Activated CD4-positive, alpha-beta memory T cell treated with anti-CD3 and anti-CD28 coated beads for 36 hours (primary cell): ENCODE data around the gene NUDT1. TPM values are rescaled to one million over a fixed set of nuclear protein-coding genes. Genes with fewer than 3 reads are reported as not detected.

ENCODE experiments used
- CTCF ChIA-PET: fragments of 350-600 bp; sonication (Branson Sonifier 250); formaldehyde crosslinking; loops from one replicate; lab custom pipeline; 2021; ENCODE audit warnings: antibody characterized with exemption, inconsistent platforms; lab: Charles Lee
- POLR2A ChIA-PET: fragments of 350-600 bp; sonication (Branson Sonifier 250); formaldehyde crosslinking; loops from one replicate; lab custom pipeline; 2021; ENCODE audit warnings: antibody characterized with exemption; lab: Charles Lee
- DNase-seq: peaks from one replicate; pipeline ENCODE4 v3.0.0-alpha.2; 2020
- H3K27ac Mint-ChIP-seq: one replicate; pipeline ENCODE4 v1.8.0; 2021; ENCODE audit warnings: mixed read lengths
- H3K27me3 Mint-ChIP-seq: one replicate; pipeline ENCODE4 v1.8.0; 2021; ENCODE audit warnings: mixed read lengths
- H3K36me3 Mint-ChIP-seq: one replicate; pipeline ENCODE4 v1.8.0; 2021; ENCODE audit warnings: mixed read lengths
- H3K4me1 Mint-ChIP-seq: one replicate; pipeline ENCODE4 v1.8.0; 2021; ENCODE audit warnings: low read depth, mixed read lengths
- H3K4me3 Mint-ChIP-seq: one replicate; pipeline ENCODE4 v1.8.0; 2021; ENCODE audit warnings: mild to moderate bottlenecking, mixed read lengths
- H3K9me3 Mint-ChIP-seq: one replicate; pipeline ENCODE4 v1.8.0; 2021; ENCODE audit warnings: mixed read lengths
- intact Hi-C: fragments of 100-400 bp; cut with micrococcal nuclease; formaldehyde crosslinking; loops from one replicate; pipeline ENCODE4 v1.15.1; 2023
- total RNA-seq, 2 experiments: library from RNA; stranded (reverse); gene quantifications; one replicate each; pipeline ENCODE4 v1.2.3, GENCODE V29; 2021

NUDT1 gene
- 100 to 1,000 TPM; 112 to 114 TPM for total RNA-seq

DNA sequence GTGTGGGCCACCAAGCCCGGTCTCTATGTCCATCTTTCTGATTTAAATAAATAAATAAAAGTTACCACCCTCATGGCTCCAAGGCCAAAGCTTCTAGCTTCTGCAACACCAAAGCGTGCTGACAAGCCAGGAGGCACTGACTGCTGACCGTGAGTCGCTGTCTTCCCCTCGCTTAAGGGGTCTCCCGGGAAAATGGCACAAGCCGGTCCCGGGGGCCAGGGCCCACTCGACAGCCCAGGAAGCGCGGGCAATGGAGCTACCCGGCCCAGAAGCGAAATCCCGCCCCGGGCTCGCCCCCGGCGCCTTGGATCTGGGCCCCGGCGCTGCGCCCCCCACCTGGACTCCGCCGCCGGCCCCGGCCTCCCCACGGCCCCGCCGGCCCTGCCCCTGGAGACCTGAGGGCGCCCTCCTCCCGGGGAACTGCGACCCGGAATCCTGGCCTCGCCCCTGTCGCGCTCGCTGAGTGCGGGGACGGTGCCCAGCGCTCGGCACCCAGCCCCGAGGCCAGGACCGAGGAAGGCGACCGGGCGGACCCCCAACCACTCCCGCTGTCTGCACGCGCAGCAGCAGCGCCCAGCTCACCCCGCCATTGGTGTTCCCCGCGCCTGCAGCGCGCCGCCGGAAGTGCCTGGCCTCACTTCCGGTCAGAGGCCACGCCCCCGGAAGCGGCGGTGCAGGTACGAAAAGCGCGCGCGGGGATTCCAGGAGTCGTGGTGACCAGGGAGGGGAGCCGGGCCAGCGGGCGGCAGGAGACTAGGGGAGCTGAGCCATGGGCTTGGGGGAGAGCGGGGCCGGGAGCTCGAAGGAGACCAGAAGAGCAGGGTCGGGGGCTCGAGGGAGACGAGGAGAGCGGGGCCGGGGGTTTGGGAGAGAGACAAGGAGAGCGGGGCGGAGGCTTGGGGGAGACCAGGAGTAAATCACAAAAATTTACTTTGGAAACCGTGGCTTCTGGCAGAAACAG is at the start of gene NUDT1, which contains the start of gene MRM2:
NUDT1 (plus strand) TSS at position 647 of the 961 bp plus-strand sequence. CDS start 2,349 bp downstream, outside the sequence.
MRM2 (minus strand) TSS at position 626 of the 961 bp plus-strand sequence; CDS start at position 590, 36 bp downstream.
- peak; percentile 82 for DNase-seq
- ChIA-PET CTCF (interaction anchor here (0.7 to 1.3 kb wide), 7 partner anchors 9 to 190 kb away, joined by 3 to 4 read pairs (median 3); partner anchors contain the start of genes CHST12 and MAD1L1), POLR2A (interaction anchor here (1.1 to 2.3 kb wide), 5 partner anchors 10 to 287 kb away, joined by 3 to 12 read pairs (median 3); partner anchors contain the start of gene MAD1L1)
- Mint-ChIP-seq H3K27ac (peak within 1 kb of the TSS; percentile 88), H3K36me3 (peaks cover 12% of the 10 kb centered on the region), H3K4me3 (peak within 1 kb of the TSS; percentile 91), H3K9me3 (no peaks in the 10 kb centered on the region), H3K4me1 (peaks cover 20% of the 10 kb centered on the region), H3K27me3 (no peaks in the 10 kb centered on the region)
- intact Hi-C loops: loop anchor here (1.0 to 2.0 kb wide), 3 partner anchors 10 to 113 kb away; partner anchors contain the start of genes EIF3B, MAD1L1 and SNX8

DNA sequence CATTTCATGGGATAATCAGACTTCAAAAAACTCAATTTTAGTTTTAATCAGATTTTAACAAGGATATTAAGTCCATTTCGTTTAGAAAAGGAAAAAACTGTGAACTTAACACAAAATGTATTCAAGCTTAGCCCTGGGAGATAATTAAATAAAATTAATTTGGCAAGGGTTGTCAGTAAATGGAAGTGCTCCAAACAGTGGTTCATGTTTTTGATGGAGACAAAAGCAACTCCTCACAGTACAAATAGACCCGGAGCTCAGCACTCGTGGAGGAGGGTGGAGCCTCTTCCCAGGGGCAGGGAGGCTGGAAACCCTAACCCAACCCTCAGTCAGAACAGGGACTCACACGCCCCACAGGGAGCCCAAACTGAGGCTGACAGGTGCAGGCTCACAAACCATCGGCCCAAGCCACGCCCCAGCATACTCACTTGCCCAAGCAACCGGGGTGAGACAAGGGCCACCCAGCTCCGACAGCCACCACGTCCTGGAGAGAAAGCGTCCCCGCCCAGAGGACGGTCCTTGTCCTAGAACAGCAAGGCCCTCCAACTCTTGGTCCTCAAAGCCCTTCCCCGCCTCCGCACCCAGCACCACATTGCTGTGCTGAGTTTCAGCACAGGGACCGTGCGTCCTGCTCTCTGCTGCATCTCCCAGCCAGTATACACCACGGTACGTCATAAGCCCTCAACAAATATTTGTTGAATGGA is 49.0 kb upstream of the NUDT1 start:
- no peaks in the 10 kb centered on the region for H3K4me1 Mint-ChIP-seq
- H3K36me3 Mint-ChIP-seq: peaks cover 49% of the 10 kb centered on the region
- no peak overlapping the region for H3K27ac Mint-ChIP-seq
- no peak overlapping the region for H3K4me3 Mint-ChIP-seq
- no peaks in the 10 kb centered on the region for H3K27me3 Mint-ChIP-seq
- peaks cover 23% of the 10 kb centered on the region for H3K9me3 Mint-ChIP-seq
- intact Hi-C loops: no loop called here
- ChIA-PET CTCF (no interaction called here), POLR2A (no interaction called here)
- DNase-seq: no peak

DNA sequence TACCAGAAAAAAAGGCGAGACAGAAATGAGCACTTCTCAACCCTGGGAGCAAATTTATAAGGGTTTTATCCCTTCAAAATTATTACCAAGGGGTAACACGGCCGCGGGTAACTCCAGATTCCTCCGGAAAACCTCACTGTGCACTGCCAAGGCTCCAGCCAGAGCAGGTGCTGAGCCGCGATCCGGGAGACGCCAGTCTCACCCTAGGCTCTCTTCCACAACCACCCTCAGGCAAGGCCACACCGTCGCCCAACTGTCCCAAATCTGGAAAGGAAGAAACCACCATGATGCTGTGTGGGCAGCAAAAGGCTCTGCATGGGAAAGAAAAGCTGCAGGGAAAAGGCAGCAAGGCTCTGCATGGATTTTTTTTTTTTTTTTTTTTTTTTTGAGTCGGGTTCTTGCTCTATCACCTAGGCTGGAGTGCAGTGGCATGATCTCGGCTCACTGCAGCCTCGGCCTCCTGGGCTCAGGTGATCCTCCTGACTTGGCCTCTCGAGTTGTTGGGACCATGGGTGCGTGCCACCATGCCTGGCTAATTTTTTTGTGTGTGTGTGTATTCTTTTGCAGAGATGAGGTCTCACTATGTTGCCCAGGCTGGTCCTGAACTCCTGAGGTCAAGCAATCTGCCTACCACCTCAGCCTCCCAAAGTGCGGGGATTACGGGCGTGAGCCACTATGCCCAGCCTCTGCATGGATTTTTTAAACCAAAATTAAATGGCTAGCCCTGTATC is 48.3 kb upstream of the NUDT1 start:
- CTCF ChIA-PET: no interaction called here
- DNase-seq: no peak
- H3K9me3 Mint-ChIP-seq: peaks cover 23% of the 10 kb centered on the region
- no peak overlapping the region for H3K27ac Mint-ChIP-seq
- H3K36me3 Mint-ChIP-seq: peaks cover 45% of the 10 kb centered on the region
- no peaks in the 10 kb centered on the region for H3K4me1 Mint-ChIP-seq
- intact Hi-C loops: no loop called here
- POLR2A ChIA-PET: no interaction called here
- H3K27me3 Mint-ChIP-seq: no peaks in the 10 kb centered on the region
- H3K4me3 Mint-ChIP-seq: no peak overlapping the region

DNA sequence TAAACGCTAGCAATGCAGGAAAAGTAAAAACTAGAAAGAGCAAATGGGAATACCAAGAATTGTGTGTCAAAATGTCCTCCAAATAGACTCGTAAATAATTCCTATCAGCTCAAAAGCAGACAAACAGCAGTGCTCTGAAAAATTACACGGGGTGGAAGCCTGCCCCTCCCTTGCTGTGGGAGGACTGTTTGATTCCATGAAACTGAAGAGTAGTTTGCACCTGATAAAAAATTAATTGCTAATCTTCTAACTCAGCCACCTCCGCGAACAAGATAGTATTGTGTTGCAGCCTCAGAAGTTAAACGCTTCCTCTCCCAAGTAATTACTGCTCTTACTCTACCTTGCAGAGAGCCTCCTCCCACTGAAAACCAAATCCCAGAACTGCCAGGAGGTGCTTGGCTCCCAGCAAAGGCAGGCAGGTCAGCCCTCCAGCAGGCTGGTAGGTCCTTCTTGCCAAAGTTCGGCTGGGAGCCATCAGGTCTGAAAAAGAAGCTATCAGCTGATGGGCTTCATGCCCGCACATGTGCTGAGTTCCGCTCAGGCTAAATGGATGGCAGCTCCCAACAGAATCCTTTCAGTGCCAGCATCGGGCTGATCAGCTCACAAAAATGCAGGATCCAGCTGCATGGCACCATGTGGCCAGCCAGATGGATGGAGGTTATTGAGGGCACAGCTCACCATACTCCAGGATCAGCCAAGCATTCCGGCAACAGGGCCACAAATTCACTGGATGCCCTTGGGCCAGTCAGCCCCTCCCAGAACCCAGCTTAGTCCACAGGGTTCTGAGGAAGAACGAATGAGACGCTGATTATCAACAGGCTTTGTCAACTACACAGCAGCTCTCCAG is 46.4 kb upstream of the NUDT1 start:
- no peak overlapping the region for H3K4me3 Mint-ChIP-seq
- H3K4me1 Mint-ChIP-seq: no peaks in the 10 kb centered on the region
- H3K36me3 Mint-ChIP-seq: peaks cover 36% of the 10 kb centered on the region
- POLR2A ChIA-PET: no interaction called here
- DNase-seq: no peak
- intact Hi-C loops: no loop called here
- CTCF ChIA-PET: interaction anchor here (0.5 to 1.7 kb wide), 7 partner anchors 9 to 617 kb away, joined by 3 to 12 read pairs (median 3); no protein-coding TSS in a partner anchor
- H3K27ac Mint-ChIP-seq: no peak overlapping the region
- H3K9me3 Mint-ChIP-seq: peaks cover 16% of the 10 kb centered on the region
- H3K27me3 Mint-ChIP-seq: no peaks in the 10 kb centered on the region

DNA sequence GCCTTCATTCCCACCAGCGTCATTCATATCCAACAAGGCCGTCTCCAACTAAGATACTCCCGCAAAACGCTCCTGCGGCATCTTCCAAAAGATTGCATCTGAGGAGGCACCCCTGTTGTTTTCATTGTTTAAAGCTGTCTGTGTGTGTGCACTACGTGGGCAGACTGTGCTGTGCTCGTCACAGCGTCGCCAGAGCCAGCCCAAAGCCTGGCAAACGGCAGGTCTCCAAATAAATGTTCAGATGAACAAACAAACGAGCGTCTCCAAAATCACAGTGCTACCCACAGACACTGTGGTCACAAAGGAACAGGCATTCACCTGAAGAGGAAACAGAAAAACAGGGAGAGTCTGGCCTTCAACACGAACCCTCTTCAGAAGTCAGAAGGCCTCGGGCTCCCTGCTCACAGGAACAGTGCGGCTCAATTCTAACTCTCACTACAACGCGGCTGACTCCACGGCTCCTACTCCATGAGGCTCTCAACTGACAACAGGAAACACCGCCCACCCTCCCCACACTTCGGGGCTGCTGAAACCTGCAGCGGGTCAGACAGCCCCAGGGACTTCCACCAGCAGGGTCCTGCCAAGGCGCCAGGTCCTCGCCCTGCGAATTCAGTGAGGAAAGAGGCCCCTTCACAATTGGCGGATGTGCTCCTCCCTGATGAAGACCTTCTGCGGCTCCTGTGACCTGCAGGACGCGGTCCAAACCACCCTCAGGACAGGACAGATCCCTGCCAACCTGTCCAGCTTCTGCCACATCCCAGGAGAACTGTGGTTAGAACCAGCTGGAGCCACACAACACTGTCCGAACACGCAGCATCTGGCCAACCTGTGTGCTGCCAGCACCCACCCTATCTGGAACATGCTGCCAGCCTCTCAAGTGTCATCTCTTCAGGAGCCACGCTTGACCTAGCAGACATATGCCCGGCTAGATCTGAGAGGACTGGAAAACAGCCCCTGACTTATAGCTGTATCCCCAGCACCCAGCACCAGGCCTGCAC is 45.3 kb upstream of the NUDT1 start:
- Mint-ChIP-seq H3K9me3 (peaks cover 16% of the 10 kb centered on the region), H3K27me3 (no peaks in the 10 kb centered on the region), H3K4me1 (no peaks in the 10 kb centered on the region), H3K4me3 (no peak overlapping the region), H3K27ac (no peak overlapping the region), H3K36me3 (peaks cover 32% of the 10 kb centered on the region)
- intact Hi-C loops: no loop called here
- DNase-seq: no peak
- POLR2A ChIA-PET: no interaction called here
- CTCF ChIA-PET: no interaction called here

DNA sequence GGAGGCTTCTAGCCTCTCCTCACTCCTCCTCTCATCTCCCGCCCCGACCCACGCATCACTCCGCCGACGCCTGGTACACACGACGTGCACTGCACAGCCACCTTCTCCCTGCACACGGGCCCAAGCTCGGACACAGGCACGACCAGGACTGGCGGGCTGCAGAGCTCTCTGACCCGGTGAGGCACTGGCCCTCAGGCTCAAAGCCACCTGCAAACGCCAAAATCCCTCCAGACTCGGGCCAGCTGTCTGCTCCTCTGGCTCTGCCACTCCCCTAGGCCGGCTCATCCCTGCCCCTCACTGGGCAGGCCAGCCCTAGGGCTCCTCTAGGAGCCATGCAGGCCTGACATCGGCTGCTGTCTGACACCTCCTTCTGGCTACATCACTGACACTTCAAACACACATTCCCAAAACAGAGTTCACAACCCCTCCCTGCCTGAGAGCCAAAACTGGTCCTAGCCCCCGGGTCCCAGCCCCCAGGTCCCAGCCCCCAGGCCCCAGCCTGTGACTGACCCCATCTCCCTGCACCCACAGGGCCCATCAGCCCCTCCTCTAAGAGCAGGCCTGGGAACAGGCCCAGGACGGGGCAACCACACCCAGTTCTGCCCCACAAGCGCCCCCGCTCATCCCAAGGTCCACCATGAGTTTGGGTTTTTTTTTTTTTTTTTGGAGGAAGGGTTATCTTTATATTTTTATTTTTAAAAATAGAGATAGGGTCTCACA is 44.4 kb upstream of the NUDT1 start:
- Mint-ChIP-seq H3K4me3 (no peak overlapping the region), H3K27me3 (no peaks in the 10 kb centered on the region), H3K9me3 (peaks cover 16% of the 10 kb centered on the region), H3K4me1 (no peaks in the 10 kb centered on the region), H3K27ac (no peak overlapping the region), H3K36me3 (peaks cover 28% of the 10 kb centered on the region)
- intact Hi-C loops: no loop called here
- DNase-seq: no peak
- ChIA-PET CTCF (no interaction called here), POLR2A (no interaction called here)

DNA sequence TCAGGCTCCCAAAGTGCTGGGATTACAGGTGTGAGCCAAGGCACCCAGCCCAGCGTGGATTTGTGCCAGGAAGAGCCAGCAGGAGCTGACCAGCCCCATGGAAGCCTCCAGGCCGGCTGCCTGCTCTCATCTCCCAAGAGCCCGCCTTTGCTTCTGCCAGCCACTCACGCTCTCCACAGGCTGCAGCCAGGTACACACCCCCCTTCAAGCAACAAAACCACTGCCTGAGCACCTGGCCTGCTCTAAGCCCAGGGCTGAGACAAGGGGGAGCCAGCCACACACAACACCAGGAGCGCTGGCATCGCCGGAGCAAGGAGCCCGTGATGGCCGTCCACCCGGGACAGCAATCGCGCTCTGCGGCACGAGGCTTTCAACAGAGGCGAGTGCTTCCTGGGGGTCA is 43.8 kb upstream of the NUDT1 start:
- H3K36me3 Mint-ChIP-seq: peaks cover 28% of the 10 kb centered on the region

DNA sequence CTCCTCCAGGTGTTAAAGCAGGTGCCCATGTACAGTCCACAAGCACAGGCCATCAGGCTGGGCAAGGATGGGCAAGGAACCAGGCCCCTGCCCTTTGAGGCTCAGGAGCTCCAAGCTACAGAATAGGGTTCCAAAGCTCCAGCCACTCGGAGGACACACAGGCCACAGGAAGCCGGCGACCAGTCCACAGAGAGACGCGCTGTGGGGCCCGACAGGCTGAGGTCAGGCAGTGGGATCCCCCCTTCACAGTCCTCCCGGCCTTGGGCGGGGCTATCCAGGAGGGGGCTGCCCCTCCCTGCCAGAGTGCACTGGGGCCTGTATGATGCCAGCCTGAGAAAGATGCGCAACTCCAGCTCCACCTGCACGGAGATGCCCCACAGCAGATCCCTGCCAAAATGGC is 43.3 kb upstream of the NUDT1 start:
- intact Hi-C loops: no loop called here
- Mint-ChIP-seq H3K27me3 (no peaks in the 10 kb centered on the region), H3K4me1 (no peaks in the 10 kb centered on the region), H3K4me3 (no peak overlapping the region), H3K9me3 (peaks cover 16% of the 10 kb centered on the region), H3K36me3 (peaks cover 28% of the 10 kb centered on the region), H3K27ac (no peak overlapping the region)
- POLR2A ChIA-PET: no interaction called here
- DNase-seq: no peak
- CTCF ChIA-PET: no interaction called here

More for the DNA sequence above, 43.8 kb upstream of the NUDT1 start:
- DNase-seq: no peak
- H3K9me3 Mint-ChIP-seq: peaks cover 16% of the 10 kb centered on the region
- H3K27me3 Mint-ChIP-seq: no peaks in the 10 kb centered on the region
- ChIA-PET POLR2A (no interaction called here), CTCF (no interaction called here)
- intact Hi-C loops: no loop called here
- no peak overlapping the region for H3K4me3 Mint-ChIP-seq
- no peaks in the 10 kb centered on the region for H3K4me1 Mint-ChIP-seq
- H3K27ac Mint-ChIP-seq: no peak overlapping the region

DNA sequence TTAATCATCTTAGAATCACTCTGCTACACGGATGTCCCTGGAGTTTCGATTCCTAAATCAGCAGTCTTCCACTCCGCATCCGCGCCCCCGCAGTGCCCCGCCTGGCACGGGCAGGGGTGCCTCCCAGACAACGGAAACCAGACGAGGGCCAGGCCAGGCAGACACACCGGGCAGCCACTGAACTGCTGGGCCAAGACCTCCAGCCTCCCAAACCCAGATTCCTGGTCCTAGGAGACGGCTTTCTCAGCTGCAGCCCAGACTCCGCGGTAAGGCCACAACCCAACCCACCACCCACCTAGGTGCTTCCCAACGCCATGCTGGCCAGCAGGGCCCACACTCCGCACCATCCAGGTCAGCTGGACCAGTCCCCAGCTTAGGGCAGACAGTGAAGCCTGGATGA is 42.5 kb upstream of the NUDT1 start:
- H3K9me3 Mint-ChIP-seq: peaks cover 16% of the 10 kb centered on the region
- no peaks in the 10 kb centered on the region for H3K27me3 Mint-ChIP-seq
- DNase-seq: no peak
- H3K27ac Mint-ChIP-seq: no peak overlapping the region
- CTCF ChIA-PET: no interaction called here
- H3K4me1 Mint-ChIP-seq: no peaks in the 10 kb centered on the region
- intact Hi-C loops: no loop called here
- peaks cover 26% of the 10 kb centered on the region for H3K36me3 Mint-ChIP-seq
- no peak overlapping the region for H3K4me3 Mint-ChIP-seq
- POLR2A ChIA-PET: no interaction called here
